Fibroblast of skin of right biceps (primary cell): Measurements from ENCODE around the gene PPID.
"Not testable (repeated sequence)": the region's sequence is repeated elsewhere in the genome, so short reads cannot be mapped to it uniquely, and the experiment has no call there.

Source experiments
- DNase-seq: peaks from one replicate; pipeline ENCODE4 v3.0.0-alpha.2; 2013

Gene PPID

GRCh38 chr4:158729716-158730559, 6.7 kb upstream of the PPID start:
- peak; percentile 61 for DNase-seq

GRCh38 chr4:158728236-158728635, 5.0 kb upstream of the PPID start:
- no peak for DNase-seq

- DNase-seq = no peak
Measured at GRCh38 chr4:158726633-158727032, 3.4 kb upstream of the PPID start.

- DNase-seq = no peak
Measured at GRCh38 chr4:158724637-158725036, 1.4 kb upstream of the PPID start.

GRCh38 chr4:158722291-158722916, 792 bp downstream of the PPID start:
- DNase-seq = peak; percentile 34

- DNase-seq = no peak
Measured at GRCh38 chr4:158721680-158722079, 1.5 kb downstream of the PPID start.

GRCh38 chr4:158715802-158716201, 7.4 kb downstream of the PPID start:
- DNase-seq = no peak

- no peak for DNase-seq
Measured at GRCh38 chr4:158714937-158715336, 8.3 kb downstream of the PPID start.

- DNase-seq = not testable (repeated sequence)
Measured at GRCh38 chr4:158712622-158713021, 10.6 kb downstream of the PPID start.

GRCh38 chr4:158710814-158711213, 12.4 kb downstream of the PPID start:
- DNase-seq = peak; percentile 5

GRCh38 chr4:158704274-158704673, 18.9 kb downstream of the PPID start:
- DNase-seq = no peak

GRCh38 chr4:158688813-158689212, 34.4 kb downstream of the PPID start:
- no peak for DNase-seq

GRCh38 chr4:158682066-158682465, 41.1 kb downstream of the PPID start:
- DNase-seq = no peak

GRCh38 chr4:158681629-158682028, 41.6 kb downstream of the PPID start:
- DNase-seq = no peak

- no peak for DNase-seq
Measured at GRCh38 chr4:158678767-158679166, 44.4 kb downstream of the PPID start.

- DNase-seq = no peak
Measured at GRCh38 chr4:158676076-158676475, 47.1 kb downstream of the PPID start.

- DNase-seq = no peak
Measured at GRCh38 chr4:158673633-158674032, 49.6 kb downstream of the PPID start.

- DNase-seq = peak; percentile 100
Measured at GRCh38 chr4:158671915-158672806, 51.0 kb downstream of the PPID start, which contains the start of gene ETFDH. ETFDH (plus strand) TSS chr4:158672296; CDS start chr4:158672457, 161 bp downstream.

- DNase-seq = no peak
Measured at GRCh38 chr4:158671665-158671914, 51.6 kb downstream of the PPID start, which contains the start of gene C4orf46. C4orf46 (minus strand) TSS chr4:158671887; CDS start chr4:158671801, 86 bp downstream.

GRCh38 chr4:158670975-158671664, 52.1 kb downstream of the PPID start:
- DNase-seq = peak; percentile 77

GRCh38 chr4:158669310-158669709, 53.9 kb downstream of the PPID start:
- no peak for DNase-seq

GRCh38 chr4:158667651-158668198, 55.5 kb downstream of the PPID start:
- DNase-seq = peak; percentile 19
